Measurements from ENCODE around the gene GUCA1A. TPM values are rescaled to one million over a fixed set of nuclear protein-coding genes. Genes with fewer than 3 reads are reported as not detected.

The GUCA1A gene
- polyA plus RNA-seq, 1 donor (not counting 4 experiments of a cell fraction or from before 2014, with no cell fraction given), result not detected

DNA sequence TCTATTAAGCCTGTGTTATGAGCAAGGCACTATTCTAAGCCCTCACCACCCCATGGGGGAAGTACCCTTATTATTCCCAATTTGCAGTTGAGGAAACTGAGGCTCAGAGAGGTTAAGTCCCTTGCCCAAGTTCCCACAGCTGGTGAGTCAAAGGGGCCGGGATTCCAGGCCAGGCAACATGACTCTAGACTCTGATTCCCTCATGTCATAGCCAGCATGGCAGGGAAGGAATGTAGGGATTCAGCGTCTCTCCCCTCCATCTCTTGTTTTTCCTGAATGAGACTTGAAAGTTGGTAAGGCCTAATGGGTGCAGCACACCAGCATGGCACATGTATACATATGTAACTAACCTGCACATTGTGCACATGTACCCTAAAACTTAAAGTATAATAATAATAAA lies 37.4 kb upstream of the GUCA1A start:
- H3K27ac ChIP-seq (ENCODE audit: control insufficient read depth, insufficient read depth, low read length), result no peak overlapping the region
- H3K9ac ChIP-seq (ENCODE audit: control insufficient read depth, extremely low read depth, insufficient read depth, low read length), result no peak overlapping the region
- no peak overlapping the region for H2AFZ ChIP-seq (ENCODE audit: control insufficient read depth, low read length)
- H4K20me1 ChIP-seq (ENCODE audit: control insufficient read depth, extremely low read depth, insufficient read depth, low read length), result peaks cover 6% of the 10 kb centered on the region
- H3K4me2 ChIP-seq (ENCODE audit: control insufficient read depth, extremely low read depth, insufficient read depth, low read depth, low read length), result no peak overlapping the region
- peaks cover 51% of the 10 kb centered on the region for H3K4me1 ChIP-seq (ENCODE audit: control insufficient read depth, extremely low read depth, insufficient read depth, low read length)
- H3K4me3 ChIP-seq (ENCODE audit: control insufficient read depth in 2 of 3, extremely low read depth in 1 of 3, insufficient read depth in 2 of 3, low read depth in 1 of 3, low read length in 3 of 3), result no peak overlapping the region
- H3K27me3 ChIP-seq (ENCODE audit: control insufficient read depth, extremely low read depth, insufficient read depth, low read length), result no peaks in the 10 kb centered on the region
- no peaks in the 10 kb centered on the region for H3K9me3 ChIP-seq (ENCODE audit: control insufficient read depth, low read depth, low read length)
- H3K36me3 ChIP-seq (ENCODE audit: control insufficient read depth in 2 of 2, extremely low read depth in 1 of 2, insufficient read depth in 2 of 2, low read length in 2 of 2), result peaks cover 14 to 15% of the 10 kb centered on the region in 2 experiments
- peaks cover 61% of the 10 kb centered on the region for H3K79me2 ChIP-seq (ENCODE audit: control insufficient read depth, insufficient read depth, low read length)
- peaks cover 4% of the 10 kb centered on the region for H3K9me1 ChIP-seq (ENCODE audit: control insufficient read depth, extremely low read depth, insufficient read depth, low read length)
- FAIRE-seq (no peak), DNase-seq (ENCODE audit: low read depth, low spot score) (no peak)
- dilution Hi-C loops (cut with MboI; ENCODE audit: extremely low pct_ligation_motif_present, low sequenced_read_pairs), result no loop called here
- TF ChIP-seq, protein P1, sequence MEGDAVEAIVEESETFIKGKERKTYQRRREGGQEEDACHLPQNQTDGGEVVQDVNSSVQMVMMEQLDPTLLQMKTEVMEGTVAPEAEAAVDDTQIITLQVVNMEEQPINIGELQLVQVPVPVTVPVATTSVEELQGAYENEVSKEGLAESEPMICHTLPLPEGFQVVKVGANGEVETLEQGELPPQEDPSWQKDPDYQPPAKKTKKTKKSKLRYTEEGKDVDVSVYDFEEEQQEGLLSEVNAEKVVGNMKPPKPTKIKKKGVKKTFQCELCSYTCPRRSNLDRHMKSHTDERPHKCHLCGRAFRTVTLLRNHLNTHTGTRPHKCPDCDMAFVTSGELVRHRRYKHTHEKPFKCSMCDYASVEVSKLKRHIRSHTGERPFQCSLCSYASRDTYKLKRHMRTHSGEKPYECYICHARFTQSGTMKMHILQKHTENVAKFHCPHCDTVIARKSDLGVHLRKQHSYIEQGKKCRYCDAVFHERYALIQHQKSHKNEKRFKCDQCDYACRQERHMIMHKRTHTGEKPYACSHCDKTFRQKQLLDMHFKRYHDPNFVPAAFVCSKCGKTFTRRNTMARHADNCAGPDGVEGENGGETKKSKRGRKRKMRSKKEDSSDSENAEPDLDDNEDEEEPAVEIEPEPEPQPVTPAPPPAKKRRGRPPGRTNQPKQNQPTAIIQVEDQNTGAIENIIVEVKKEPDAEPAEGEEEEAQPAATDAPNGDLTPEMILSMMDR (optimal IDR thresholded peaks at IDR 0.05 in 1 of 3, IDR thresholded peaks at IDR 0.05 in 1 of 3, conservative IDR thresholded peaks at IDR 0.05 in 1 of 3; ENCODE audit: extremely low read depth in 1 of 3, insufficient read depth in 2 of 3, low read length in 3 of 3), result no peak
- TF ChIP-seq EZH2 (IDR thresholded peaks at IDR 0.05; ENCODE audit: low read length), result no peak

DNA sequence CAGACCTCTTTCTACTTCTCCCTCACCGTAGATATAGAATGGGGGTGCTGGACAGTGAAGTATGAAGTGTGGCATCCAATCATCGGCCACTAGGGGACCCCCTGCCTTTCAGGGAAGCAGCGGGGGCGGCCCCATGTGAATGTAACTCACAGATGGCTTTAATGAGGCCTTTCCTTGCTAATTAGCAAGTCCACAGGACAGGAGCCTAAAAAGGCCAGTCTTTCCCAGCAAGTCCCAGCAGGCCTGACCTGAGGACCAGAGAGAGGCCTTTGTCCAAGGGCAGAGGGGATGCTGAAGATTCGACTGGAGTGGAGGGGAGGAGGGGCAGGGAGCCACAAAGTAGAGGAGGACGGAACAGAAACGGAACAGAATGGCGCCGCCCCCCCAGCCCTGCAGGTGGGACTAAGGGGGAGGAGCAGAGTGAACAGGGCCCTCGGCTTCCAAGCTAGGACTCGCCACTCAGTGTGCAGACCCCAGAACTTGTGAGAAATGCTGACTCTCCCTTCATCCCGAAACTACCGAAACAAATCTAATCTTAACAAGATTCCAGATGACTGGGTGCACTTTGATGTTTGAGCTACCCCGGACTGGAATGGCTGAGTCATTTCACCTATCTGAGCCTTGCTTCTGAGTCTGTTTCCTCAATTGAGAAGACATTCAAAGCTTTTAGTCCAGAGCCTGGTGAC lies 36.5 kb upstream of the GUCA1A start:
- DNase-seq (ENCODE audit: low read depth, low spot score) (no peak), FAIRE-seq (peak; percentile 56)
- H3K4me2 ChIP-seq (ENCODE audit: control insufficient read depth, extremely low read depth, insufficient read depth, low read depth, low read length), result peak overlapping the region; percentile 75
- TF ChIP-seq EZH2 (IDR thresholded peaks at IDR 0.05; ENCODE audit: low read length), result no peak
- TF ChIP-seq, protein P1 (optimal IDR thresholded peaks at IDR 0.05 in 1 of 3, IDR thresholded peaks at IDR 0.05 in 1 of 3, conservative IDR thresholded peaks at IDR 0.05 in 1 of 3; ENCODE audit: extremely low read depth in 1 of 3, insufficient read depth in 2 of 3, low read length in 3 of 3), result peak in 1 of 3 experiments; percentile 13
- peaks cover under 1% of the 10 kb centered on the region for H3K9me1 ChIP-seq (ENCODE audit: control insufficient read depth, extremely low read depth, insufficient read depth, low read length)
- peaks cover 68% of the 10 kb centered on the region for H3K79me2 ChIP-seq (ENCODE audit: control insufficient read depth, insufficient read depth, low read length)
- peak overlapping the region in 1 of 3 experiments; percentile 29 for H3K4me3 ChIP-seq (ENCODE audit: control insufficient read depth in 2 of 3, extremely low read depth in 1 of 3, insufficient read depth in 2 of 3, low read depth in 1 of 3, low read length in 3 of 3)
- H3K9ac ChIP-seq (ENCODE audit: control insufficient read depth, extremely low read depth, insufficient read depth, low read length), result peak overlapping the region; percentile 58
- dilution Hi-C loops (cut with MboI; ENCODE audit: extremely low pct_ligation_motif_present, low sequenced_read_pairs), result no loop called here
- peaks cover 12 to 14% of the 10 kb centered on the region in 2 experiments for H3K36me3 ChIP-seq (ENCODE audit: control insufficient read depth in 2 of 2, extremely low read depth in 1 of 2, insufficient read depth in 2 of 2, low read length in 2 of 2)
- no peaks in the 10 kb centered on the region for H3K27me3 ChIP-seq (ENCODE audit: control insufficient read depth, extremely low read depth, insufficient read depth, low read length)
- no peak overlapping the region for H2AFZ ChIP-seq (ENCODE audit: control insufficient read depth, low read length)
- H3K4me1 ChIP-seq (ENCODE audit: control insufficient read depth, extremely low read depth, insufficient read depth, low read length), result peaks cover 53% of the 10 kb centered on the region
- H3K9me3 ChIP-seq (ENCODE audit: control insufficient read depth, low read depth, low read length), result no peaks in the 10 kb centered on the region
- peaks cover 3% of the 10 kb centered on the region for H4K20me1 ChIP-seq (ENCODE audit: control insufficient read depth, extremely low read depth, insufficient read depth, low read length)
- H3K27ac ChIP-seq (ENCODE audit: control insufficient read depth, insufficient read depth, low read length), result peak overlapping the region; percentile 53

All from keratinocyte (primary cell).